Urothelium cell line (cell line): Measurements from ENCODE around the gene SLC17A1.

Experiments used
- DNase-seq: peaks from one replicate; pipeline ENCODE4 v3.0.0; 2011; ENCODE audit warnings: low spot score, mixed read lengths
- FAIRE-seq: peaks from 2 replicates; lab custom pipeline; 2011; peaks lifted over from hg19 to GRCh38; lab: Jason Lieb, UNC

SLC17A1 gene, protein sequence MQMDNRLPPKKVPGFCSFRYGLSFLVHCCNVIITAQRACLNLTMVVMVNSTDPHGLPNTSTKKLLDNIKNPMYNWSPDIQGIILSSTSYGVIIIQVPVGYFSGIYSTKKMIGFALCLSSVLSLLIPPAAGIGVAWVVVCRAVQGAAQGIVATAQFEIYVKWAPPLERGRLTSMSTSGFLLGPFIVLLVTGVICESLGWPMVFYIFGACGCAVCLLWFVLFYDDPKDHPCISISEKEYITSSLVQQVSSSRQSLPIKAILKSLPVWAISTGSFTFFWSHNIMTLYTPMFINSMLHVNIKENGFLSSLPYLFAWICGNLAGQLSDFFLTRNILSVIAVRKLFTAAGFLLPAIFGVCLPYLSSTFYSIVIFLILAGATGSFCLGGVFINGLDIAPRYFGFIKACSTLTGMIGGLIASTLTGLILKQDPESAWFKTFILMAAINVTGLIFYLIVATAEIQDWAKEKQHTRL

DNA sequence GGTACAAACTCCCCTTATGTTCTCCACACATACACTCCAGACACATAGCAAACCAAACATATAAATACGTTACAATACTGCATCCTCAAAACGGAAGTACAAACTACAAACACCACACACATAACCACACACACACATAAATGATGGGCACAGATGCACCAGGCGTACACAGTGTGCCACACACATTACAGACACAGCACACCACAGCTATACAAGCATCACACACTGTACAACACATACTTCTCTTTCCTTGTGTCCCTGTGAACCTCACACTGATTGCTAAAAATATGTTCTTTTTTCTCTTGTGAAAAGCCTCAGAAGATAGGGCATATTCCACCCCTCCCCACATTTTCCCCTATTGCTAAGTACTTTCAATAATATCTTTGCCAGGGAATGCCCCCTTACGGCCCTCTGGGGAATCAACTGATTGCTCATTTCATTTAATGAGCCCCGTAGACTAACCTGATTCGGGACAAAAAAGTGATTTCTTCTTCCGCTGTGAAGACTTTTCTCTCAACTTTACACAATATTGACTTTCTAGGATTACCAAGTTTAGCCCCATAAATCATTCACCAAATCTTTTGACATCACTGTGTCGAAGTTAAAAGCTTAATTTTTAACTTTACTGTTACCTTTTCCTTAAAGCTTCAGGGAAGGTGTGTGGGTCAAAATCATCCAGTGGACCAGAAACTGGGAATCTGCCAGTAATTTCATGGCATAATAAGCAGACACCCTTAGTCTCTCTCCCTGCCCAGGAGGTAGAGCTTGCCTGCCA is at the start of gene SLC17A1:
TSS of gene SLC17A1 (minus strand) at position 521 of the 775 bp plus-strand sequence. CDS start 1,495 bp downstream, outside the sequence.
- DNase-seq (no peak), FAIRE-seq (no peak)

DNA sequence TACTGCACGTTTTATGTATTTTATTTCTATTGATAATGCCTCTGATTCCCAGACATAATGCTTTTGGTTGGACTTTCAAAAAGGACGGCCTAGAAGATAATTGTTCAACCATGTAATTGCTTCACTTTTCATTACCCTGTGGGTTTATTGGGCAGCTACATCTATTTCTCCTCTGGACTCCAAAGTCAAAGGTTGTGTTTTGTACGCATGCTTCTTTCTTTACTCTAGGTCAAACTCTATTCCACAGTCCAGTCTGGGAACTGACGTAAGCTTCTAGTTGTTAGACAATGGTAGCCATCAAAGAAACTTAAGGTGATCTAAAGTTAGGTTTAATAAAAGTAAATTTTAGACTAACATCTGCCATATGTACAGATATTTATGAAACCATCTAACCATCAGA is 48.7 kb upstream of the SLC17A1 start:
- FAIRE-seq = no peak
- DNase-seq = no peak

DNA sequence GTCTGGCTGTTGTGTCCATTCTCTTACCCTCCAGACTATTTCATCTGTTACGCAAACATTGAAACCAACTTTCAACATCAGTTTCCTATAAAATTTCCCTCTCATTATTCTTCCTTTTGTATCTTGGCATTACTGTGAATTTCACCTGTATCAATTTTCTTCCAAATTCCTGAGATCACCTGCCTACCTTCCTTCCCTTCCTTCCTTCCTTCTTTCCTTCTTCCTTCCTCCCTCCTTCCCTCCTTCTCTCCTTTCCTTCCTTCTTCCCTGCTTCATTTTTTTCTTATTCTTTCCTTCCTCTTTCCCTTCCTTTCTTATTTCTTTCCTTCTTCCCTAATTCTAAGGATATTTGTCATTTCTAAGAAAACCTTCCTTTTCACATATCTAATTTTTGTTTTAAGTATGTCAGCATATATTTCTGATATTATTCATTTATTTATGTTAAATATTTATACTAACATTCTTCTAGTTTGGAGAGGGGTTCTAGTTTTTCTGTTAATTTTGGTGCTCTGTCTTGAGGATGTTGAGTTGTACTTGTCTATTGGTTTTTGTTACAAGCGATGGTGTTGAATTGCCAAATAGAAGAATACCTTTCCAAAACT is 47.0 kb upstream of the SLC17A1 start:
- DNase-seq (no peak), FAIRE-seq (no peak)

DNA sequence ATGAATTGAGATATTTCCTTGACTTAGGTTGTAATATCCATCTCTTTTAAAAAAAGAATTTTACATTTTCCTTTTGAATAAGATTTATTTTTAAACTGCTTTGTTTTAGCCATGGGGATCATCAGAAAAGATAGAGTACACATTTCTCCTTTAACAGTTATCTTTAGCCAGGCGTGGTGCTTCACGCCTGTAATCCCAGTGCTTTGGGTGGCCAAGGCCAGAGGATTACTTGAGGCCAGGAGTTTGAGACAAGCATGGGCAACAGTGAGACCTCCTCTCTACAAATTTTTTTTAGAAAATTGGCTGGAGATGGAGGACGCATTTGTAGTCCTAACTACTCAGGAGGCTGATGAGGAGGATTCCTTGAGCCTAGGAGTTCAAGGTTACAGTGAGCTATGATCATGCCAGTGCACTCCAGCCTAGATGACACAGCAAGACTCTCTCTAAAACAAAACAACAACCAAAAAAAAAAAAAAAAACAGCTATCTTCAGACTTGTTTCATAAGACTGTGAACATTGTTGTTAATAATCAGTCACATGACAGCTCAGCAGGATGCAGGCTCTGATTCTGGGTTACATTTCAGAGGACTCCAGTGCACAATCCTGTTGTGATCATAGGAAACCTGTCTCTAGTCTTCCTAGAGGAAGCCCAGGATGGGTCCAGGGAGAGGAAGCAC is 44.2 kb upstream of the SLC17A1 start:
- FAIRE-seq (no peak), DNase-seq (no peak)

DNA sequence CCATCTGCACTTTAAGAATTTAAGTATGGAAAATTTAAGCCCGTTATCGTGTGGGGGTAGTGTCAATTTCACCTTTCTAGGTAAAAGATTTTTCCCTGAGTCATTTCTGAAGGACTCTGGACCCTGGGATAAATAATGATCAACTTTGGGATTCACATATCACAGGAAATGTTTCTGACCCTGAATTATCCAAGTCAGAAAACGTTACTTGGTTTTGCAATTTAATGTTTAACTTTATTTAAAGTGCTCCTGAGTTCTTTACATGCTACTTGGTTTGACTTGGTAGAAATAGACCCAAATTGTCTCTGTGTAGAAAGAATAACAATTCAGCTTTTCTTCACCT is 43.7 kb upstream of the SLC17A1 start:
- DNase-seq (no peak), FAIRE-seq (no peak)

DNA sequence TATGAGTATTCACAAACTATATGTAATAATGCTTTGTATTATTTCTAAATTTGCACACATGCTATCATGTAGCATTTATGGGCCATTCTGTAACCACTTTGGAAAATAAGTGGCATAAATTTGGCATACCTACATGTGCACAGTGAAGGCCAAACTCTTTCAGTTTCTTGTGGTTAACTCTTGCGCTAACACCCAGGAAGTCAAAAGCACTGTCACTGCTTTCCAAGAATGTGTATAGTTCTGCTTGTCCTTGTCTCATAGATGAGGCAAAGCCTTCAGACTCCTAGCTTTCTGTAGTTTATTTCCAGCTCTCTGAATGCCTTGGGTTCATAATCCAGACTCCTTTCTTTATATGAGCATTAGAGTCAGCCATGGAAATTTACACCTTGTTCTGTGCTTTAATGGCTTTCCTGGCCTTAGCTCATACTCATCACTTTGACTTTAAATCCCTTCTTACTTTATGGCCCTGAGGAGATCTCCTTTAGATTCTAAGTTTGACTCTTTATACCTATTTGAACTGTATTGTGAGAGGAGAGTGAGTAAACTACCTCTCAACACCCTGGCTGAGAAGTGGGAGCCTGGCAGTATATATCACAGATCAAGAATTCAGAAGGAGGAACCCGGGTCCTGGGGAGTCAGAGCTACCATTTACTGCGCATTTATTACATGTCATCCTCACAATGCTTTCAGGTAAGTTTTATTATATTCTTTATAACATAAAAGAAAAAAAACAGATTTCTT is 43.1 kb upstream of the SLC17A1 start:
- FAIRE-seq = no peak

DNA sequence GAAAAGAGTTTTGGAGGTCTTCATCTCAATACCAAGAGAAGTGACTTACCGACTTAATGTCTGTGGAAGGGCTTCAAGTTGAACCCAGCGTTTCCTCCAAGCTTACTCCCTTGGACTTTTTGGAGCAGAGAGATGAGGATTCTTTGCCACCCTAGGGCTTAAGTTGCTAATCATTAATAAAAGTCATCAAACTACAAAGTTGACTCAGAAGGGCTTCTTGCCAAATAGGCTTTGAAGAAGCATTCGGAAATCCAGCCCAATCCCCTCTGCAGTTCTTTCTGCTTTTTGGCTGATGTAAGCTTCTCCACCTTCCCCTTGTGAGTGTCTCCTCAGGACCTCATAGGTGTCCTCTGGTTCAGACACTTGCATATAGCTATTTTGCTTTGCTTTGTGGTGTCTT is 42.3 kb upstream of the SLC17A1 start, which contains the start of gene SLC17A3:
TSS of gene SLC17A3 (minus strand) at position 126 of the 400 bp plus-strand sequence. CDS start 5,856 bp downstream, outside the sequence.
- FAIRE-seq (no peak), DNase-seq (no peak)

More for the DNA sequence above, 43.1 kb upstream of the SLC17A1 start:
- no peak for DNase-seq

DNA sequence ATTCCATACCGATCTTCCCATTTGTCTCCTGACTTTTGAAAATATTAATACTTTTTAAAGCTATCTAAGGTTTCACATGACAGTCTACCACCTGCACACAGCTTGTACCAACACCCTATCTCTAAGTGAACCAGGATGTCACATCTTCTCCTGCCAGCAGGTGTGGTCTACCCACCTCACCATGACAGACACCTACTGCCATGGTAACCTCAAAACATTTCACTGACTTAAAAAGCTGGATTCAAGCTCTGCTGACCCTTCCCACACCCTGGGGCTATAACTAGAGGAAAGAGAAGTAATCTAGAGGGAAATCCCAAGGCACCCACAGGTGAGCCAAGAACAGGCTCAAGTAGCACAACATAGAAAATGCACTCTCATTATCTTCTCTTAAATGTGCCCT is 41.0 kb upstream of the SLC17A1 start:
- FAIRE-seq (no peak), DNase-seq (no peak)

DNA sequence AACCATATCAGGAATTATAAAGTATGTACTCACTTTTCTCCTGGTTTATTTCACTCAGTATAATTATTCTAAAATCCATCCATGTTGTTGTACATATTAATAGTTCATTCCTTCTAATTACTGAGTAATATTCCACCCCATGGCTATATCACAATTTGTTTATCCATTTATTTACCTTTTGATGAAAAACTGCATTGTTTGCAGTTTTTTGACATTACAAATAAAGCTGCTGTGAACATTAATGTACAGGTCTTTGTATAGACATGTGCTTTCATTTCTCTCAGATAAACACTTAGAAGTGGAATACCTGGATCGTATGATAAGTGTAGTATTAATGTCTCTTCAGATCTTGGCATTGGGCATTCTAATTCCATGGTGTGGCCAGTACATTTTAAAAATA is 38.0 kb upstream of the SLC17A1 start:
- no peak for FAIRE-seq

DNA sequence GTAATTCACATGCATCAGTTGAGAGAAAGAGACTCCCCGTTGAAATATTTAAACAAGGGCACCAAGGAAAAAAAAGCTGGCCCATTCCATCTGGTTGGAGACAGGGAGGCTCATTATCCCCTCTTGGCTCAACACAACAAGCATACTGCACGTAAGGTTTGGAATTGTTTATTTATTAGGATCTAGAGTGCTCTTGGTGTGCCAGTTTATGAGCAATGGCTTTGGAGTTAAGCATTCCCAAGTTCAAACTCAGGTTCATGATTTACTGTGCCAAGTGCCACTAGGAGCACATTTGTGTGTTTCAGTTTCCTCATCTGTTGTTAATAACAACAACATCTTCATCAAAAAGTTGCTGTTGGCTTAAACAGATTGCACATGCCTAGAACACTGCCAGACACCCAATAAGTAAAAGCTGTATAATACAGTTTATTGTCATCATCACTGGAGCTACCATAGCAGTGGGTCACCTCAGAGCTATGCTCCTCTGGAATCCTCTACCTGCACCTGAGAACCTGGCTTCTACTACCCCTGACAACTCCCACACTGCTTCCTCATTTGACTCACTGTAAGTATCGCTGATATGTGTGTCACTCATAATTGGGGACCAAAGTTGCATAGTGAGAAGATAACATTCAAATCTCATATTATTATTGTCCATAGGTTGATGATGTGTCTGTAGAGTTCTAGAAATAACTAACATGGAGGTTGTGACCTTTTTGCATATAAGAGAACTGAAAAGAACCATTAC is 36.8 kb upstream of the SLC17A1 start:
- DNase-seq = no peak
- no peak for FAIRE-seq

More for the DNA sequence above, 38.0 kb upstream of the SLC17A1 start:
- no peak for DNase-seq

DNA sequence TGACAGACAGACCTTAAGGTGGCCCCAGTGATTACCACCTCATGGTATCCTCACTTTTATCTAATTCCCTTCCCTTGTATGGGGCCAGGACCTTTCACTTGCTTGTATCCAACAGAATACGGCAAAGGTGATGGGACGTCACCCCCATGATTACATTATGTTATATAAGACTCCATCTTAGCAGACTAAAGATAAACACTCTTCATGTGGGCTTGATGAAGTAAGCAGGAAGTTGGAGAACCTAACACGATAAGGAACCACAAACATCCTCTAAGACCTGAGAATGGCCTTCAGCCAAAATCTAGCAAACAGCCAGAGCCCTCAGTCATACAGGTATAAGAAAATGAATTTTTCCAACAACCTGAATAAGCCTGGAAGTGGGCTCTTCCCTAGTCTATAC is 34.2 kb upstream of the SLC17A1 start:
- FAIRE-seq = no peak

DNA sequence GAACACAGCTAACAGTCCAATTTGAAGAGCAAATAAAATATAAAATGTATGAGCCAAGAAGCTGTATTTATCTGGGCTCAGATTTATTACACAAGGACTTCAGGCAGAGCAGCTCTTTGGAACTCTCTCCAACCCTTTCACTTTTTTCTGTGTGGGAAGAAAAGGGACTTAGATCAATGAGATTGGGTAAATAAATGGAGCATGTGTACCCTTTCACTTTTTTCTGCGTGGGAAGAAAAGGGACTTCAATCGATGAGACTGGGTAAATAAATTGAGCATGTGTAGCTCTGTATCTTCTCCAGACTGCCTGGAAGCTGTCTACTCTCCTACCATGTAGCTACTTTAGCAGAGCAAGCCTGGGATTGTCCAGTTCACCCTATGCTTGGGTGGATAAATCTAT is 31.5 kb upstream of the SLC17A1 start:
- FAIRE-seq (no peak), DNase-seq (no peak)

More for the DNA sequence above, 34.2 kb upstream of the SLC17A1 start:
- no peak for DNase-seq

DNA sequence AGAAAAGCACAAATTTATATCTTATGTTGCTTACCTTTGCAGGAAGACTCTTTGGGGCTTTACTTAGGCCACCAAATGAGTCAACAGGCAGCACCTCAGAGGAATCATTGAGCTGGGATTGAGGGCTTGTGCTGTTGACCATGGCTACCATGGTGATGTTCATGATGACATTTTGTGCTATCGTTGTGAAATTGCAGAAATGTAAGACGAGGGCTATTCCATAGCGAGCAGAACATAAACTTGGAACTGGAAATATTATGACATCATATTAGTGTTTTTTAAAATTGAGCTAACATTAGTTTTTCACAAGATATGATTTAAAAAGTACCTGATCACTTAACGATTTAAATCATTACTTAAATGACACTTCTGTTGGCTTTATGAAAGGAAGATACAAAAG is 30.3 kb upstream of the SLC17A1 start:
- FAIRE-seq (no peak), DNase-seq (no peak)

DNA sequence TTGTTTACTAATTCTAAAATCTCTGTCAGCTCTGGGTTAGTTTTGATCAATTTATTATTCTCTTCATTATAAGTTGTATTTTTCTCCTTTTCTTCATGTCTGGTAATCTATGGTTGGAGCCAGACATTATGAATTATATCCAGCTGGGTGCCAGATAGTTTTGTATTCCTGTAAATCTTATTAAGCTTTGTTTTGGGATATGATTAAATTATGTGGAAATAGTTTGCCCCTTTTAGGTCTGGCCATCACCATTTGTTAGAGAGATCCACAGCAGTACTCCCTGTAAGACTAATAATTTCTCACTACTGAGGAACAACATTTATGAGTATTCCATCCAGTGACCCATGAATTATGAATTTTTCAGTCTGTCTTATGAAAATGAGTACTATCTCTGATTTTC is 20.9 kb upstream of the SLC17A1 start:
- DNase-seq = no peak
- FAIRE-seq = no peak

DNA sequence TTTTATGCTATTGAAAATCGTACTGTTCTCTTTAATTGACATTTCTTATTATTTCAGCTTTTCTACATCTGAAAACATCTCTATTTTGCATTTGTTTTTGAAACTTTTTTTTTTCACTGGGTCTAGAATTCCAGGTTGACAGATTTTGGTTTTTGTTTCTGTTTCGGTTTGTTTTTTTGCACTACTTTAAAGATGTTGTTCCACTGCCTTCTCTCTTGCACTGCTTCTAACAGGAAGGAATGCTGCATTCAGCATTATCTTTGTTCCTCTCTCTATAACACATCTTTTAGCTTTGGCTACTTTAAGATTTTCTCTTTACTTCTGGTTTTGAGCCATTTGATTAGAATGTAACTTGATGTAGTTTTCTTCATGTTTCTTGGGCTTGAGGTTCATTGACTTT is 20.1 kb upstream of the SLC17A1 start:
- FAIRE-seq (no peak), DNase-seq (no peak)

DNA sequence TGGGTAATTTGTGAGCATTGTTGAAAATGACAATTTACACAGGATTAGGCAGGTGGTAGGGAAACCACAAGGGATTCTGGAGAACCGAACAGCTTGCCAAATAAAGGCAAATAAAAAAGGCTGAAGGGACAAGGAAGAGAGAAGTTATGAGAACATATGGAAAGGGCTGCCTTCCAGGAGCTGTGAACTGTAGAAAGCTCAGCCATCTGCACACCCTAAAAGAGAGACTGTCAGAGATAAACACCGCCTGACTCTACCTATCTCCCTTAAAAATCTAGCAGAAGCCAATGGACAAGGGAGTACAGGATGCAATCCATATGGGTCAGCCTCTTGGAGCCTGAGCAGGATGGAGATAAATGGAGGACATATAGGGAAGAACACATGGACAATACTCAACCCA is 12.7 kb upstream of the SLC17A1 start:
- DNase-seq = no peak

DNA sequence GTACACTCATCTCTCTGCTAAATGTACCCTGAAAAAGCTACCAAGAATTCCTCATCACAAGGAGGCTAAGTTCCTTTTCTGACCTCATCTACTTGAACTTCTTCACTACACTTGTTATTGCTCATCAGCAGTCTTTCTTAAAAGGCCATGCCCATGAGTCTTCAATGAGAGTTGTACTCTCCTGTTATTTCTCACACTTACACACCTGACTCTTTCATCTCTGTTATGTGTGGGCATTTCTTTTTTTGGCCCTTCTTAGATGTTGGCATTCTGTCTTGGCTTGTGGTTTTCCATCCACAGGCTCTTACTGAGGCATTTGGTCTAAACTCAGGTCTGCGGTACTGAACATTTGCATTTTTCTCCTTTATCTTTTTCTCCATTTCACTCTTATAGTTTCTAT is 10.7 kb upstream of the SLC17A1 start:
- FAIRE-seq (no peak), DNase-seq (no peak)

More for the DNA sequence above, 12.7 kb upstream of the SLC17A1 start:
- no peak for FAIRE-seq

DNA sequence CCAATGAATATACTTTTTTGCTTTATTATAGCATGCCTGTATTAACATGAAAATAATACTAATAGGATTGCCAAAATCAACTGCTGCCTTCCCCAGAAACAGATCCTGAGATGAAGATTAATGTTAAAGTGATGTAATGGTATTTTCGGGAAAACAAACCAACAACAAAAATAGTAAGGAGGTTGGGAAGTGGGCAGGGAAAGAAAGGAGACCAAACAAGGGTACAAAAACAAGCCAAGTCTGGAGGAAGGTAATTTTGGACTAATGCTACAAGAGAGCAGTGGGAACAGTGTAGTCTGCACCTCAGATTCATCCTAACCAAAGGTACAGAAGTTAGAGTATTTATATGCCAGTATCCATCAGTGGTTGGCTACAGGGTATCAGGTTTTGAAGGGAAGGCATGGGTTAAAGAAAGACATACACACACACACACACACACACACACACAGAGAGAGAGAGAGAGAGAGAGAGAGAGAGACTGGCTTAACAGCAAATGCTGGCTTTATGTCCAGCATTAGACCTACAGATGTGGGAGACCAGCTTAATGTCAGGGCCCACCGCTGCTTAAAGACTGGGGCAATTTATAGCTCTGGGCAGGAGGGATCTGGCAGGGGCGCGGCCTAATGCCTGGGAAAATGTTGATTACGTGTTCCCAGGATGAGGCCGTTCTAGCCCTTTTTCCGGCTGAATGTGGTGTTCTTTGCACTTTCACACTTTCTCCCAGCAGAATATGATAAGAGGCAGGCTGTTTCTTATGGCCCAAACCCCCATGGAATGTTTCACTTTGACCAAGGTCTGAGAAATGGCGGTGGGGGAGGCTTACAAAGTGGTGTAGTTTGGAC is 3.8 kb upstream of the SLC17A1 start:
- FAIRE-seq (no peak), DNase-seq (no peak)

DNA sequence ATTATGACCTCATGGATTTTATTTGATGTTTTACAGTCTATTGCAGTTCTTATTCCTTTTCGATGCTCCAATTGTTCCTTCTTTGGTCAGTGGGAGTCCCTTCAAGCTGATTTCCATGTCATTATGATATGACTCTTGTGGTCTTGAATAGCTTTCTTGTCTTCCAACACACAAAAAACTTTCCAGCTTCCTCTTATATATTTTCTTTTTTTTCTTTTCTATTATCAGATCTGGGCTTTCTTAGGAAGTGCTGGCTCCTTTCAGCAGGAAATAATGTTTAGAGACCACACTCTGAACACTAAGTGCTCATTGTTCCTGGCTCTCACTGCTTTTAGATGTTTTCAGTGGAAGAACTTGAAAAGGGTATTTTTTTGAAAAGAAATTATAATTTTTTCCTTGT is 3.1 kb upstream of the SLC17A1 start:
- DNase-seq (no peak), FAIRE-seq (no peak)
